Measurements from ENCODE around the gene THEMIS. TPM values are rescaled to one million over a fixed set of nuclear protein-coding genes. Genes with fewer than 3 reads are reported as not detected.
"Not testable (repeated sequence)": the region's sequence is repeated elsewhere in the genome, so short reads cannot be mapped to it uniquely, and the experiment has no call there.

Gene THEMIS
- polyA plus RNA-seq (ENCODE audit: insufficient read length in 12 of 12), result under 1 TPM in 5 of 12 donors, not detected in 7; 0.04 to 0.63 (median 0.24) TPM
- long read RNA-seq, donor 1, result 0 reads
- long read RNA-seq, donor 2, result 0 reads
- long read RNA-seq, donor 3, result 0 reads
- long read RNA-seq, donor 4, result 0 reads
- long read RNA-seq, donor 5, result 0 reads
- long read RNA-seq, donor 6, result 0 reads
- long read RNA-seq, donor 7, result 0 reads
- long read RNA-seq, donor 8, result 0 reads
- long read RNA-seq, donor 9, result 0 reads
- long read RNA-seq, donor 10, result 0 reads
- long read RNA-seq, donor 11, result 0 reads

GRCh38 chr6:127900935-127901334 is at the start of gene THEMIS:
Gene THEMIS (minus strand): TSS chr6:127901058. CDS start chr6:127900932, 126 bp downstream.
- DNase-seq, result no peak

- no peak for DNase-seq
These were observed 48.4 kb upstream of the THEMIS start for GRCh38 chr6:127949251-127949650.

GRCh38 chr6:127946388-127946787 is 45.5 kb upstream of the THEMIS start:
- no peak for DNase-seq

GRCh38 chr6:127945434-127946097 is 44.7 kb upstream of the THEMIS start:
- no peak for DNase-seq

- DNase-seq, result no peak
These were observed 40.4 kb upstream of the THEMIS start for GRCh38 chr6:127941228-127941627.

GRCh38 chr6:127939442-127940066 is 38.7 kb upstream of the THEMIS start:
- no peak for DNase-seq

GRCh38 chr6:127938701-127939100 is 37.8 kb upstream of the THEMIS start:
- no peak for DNase-seq

- no peak for DNase-seq
These were observed 36.9 kb upstream of the THEMIS start for GRCh38 chr6:127937747-127938146.

GRCh38 chr6:127937102-127937501 is 36.2 kb upstream of the THEMIS start:
- DNase-seq, result no peak

- DNase-seq, result no peak
These were observed 34.1 kb upstream of the THEMIS start for GRCh38 chr6:127934956-127935355.

- DNase-seq, result no peak
These were observed 33.3 kb upstream of the THEMIS start for GRCh38 chr6:127933852-127934840.

- DNase-seq, result no peak
These were observed 32.3 kb upstream of the THEMIS start for GRCh38 chr6:127933137-127933536.

- no peak for DNase-seq
These were observed 31.9 kb upstream of the THEMIS start for GRCh38 chr6:127932708-127933107.

- DNase-seq, result not testable (repeated sequence)
These were observed 25.6 kb upstream of the THEMIS start for GRCh38 chr6:127926441-127926840.

GRCh38 chr6:127924440-127924839 is 23.6 kb upstream of the THEMIS start:
- DNase-seq, result no peak

- DNase-seq, result no peak
These were observed 23.2 kb upstream of the THEMIS start for GRCh38 chr6:127924031-127924430.

GRCh38 chr6:127923135-127923534 is 22.3 kb upstream of the THEMIS start:
- DNase-seq, result no peak

GRCh38 chr6:127921982-127922381 is 21.1 kb upstream of the THEMIS start:
- DNase-seq, result no peak

GRCh38 chr6:127920804-127921203 is 19.9 kb upstream of the THEMIS start:
- DNase-seq, result no peak

GRCh38 chr6:127918506-127919427 is 17.9 kb upstream of the THEMIS start:
- no peak for DNase-seq

- DNase-seq, result no peak
These were observed 16.9 kb upstream of the THEMIS start for GRCh38 chr6:127917766-127918165.
